NT2/D1 (cell line): ENCODE results near the gene OPHN1.

Experiments
- SUZ12 ChIP-seq: IDR thresholded peaks from 2 replicates; pipeline ENCODE4 v1.6.1; 2011; ENCODE audit not compliant: insufficient read length, insufficient read depth; ENCODE audit errors: extremely low read depth
- YY1 ChIP-seq: IDR thresholded peaks from 2 replicates; pipeline ENCODE4 v1.6.1; 2011; ENCODE audit not compliant: insufficient read length, insufficient read depth
- ZNF274 ChIP-seq: IDR thresholded peaks from 2 replicates; pipeline ENCODE4 v1.6.1; 2011; ENCODE audit warnings: mild to moderate bottlenecking, low read depth, low read length

- no peak for TF ChIP-seq YY1
- TF ChIP-seq SUZ12, result no peak
- TF ChIP-seq ZNF274, result no peak
Observed at GRCh38 chrX:68146054-68146453, 287.2 kb downstream of the OPHN1 start.
